Measurements from ENCODE around the gene PRELID3B.

The PRELID3B gene

DNA sequence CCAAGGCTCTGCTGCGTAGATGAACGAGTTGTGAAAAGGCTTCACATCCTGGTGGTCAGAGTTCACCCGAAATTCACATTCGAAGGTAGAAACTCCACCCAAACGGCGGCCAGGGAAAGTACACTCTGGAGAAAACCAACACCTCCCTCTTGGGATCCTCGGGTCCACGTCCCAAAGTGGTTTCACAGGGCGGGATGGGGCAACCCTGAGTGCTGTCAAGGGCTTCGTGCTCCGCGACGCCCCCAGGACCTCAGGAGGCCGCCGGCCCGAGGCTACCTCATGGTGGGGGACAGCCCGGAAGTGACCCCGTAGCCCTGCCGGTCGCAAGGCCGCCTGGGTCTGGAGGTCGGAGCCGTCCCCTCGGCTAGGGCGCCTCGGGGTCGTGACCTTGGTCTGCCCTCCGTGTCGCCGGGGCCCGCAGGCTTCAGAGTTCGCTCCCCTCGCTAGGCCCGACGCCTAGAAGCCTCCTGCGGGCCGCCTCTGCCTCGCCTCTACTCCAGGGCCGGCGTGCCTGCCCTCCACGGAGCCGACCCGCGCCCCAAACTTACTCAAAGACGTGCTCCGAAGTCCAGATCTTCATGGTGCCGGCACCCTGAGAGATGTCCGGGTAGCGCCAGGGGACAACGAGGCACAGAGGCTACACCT lies at the start of gene PRELID3B:
Gene PRELID3B, minus strand, starts transcription at position 636 of the 645 bp plus-strand sequence. Its CDS starts 56 bp downstream, at position 580.
- TF ChIP-seq, protein P1, sequence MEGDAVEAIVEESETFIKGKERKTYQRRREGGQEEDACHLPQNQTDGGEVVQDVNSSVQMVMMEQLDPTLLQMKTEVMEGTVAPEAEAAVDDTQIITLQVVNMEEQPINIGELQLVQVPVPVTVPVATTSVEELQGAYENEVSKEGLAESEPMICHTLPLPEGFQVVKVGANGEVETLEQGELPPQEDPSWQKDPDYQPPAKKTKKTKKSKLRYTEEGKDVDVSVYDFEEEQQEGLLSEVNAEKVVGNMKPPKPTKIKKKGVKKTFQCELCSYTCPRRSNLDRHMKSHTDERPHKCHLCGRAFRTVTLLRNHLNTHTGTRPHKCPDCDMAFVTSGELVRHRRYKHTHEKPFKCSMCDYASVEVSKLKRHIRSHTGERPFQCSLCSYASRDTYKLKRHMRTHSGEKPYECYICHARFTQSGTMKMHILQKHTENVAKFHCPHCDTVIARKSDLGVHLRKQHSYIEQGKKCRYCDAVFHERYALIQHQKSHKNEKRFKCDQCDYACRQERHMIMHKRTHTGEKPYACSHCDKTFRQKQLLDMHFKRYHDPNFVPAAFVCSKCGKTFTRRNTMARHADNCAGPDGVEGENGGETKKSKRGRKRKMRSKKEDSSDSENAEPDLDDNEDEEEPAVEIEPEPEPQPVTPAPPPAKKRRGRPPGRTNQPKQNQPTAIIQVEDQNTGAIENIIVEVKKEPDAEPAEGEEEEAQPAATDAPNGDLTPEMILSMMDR (IDR thresholded peaks at IDR 0.05; ENCODE audit: low read depth, low read length, missing control alignments), result no peak
- no peak for DNase-seq
- H3K4me3 ChIP-seq (ENCODE audit: low read depth, low read length), result peak within 1 kb of the TSS; percentile 79
- in situ Hi-C loops (cut with HindIII; ENCODE audit: low pct_ligation_motif_present, low sequenced_read_pairs), result no loop called here
- H3K36me3 ChIP-seq (replicated peaks), result peaks cover 10% of the 10 kb centered on the region
- H3K27ac ChIP-seq, result peak within 1 kb of the TSS; percentile 3
- no peaks in the 10 kb centered on the region for H3K27me3 ChIP-seq (replicated peaks)

- no peak overlapping the region for H3K27ac ChIP-seq
Observed at GRCh38 chr20:59087829-59088433, 45.3 kb upstream of the PRELID3B start.

DNA sequence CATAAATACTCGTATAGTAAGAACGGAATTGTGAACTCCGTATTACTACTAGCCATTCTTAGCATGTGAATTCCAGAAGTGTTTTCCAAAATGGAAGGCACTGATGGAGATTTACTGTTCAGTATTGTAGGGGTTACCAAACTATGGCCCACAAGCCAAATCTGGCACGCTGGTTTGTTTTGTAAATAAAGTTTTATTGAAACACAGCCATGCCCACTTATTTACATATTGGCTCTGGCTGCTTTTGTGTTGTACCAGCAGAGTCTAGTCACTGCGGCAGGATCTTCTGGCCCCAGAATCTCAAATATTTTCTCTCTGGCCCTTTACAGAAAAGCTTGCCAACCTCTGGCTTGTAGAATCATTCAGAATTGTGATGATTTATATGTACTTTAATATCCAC lies 44.3 kb upstream of the PRELID3B start:
- TF ChIP-seq, protein P1 (IDR thresholded peaks at IDR 0.05; ENCODE audit: low read depth, low read length, missing control alignments), result no peak
- Histone ChIP-seq H3K4me3 (ENCODE audit: low read depth, low read length) (no peak overlapping the region), H3K27me3 (replicated peaks) (no peaks in the 10 kb centered on the region), H3K36me3 (replicated peaks) (no peaks in the 10 kb centered on the region), H3K27ac (no peak overlapping the region)
- in situ Hi-C loops (cut with HindIII; ENCODE audit: low pct_ligation_motif_present, low sequenced_read_pairs), result no loop called here
- no peak for DNase-seq

More at GRCh38 chr20:59087829-59088433, 45.3 kb upstream of the PRELID3B start:
- DNase-seq, result peak; percentile 69
- H3K27me3 ChIP-seq (replicated peaks), result no peaks in the 10 kb centered on the region
- H3K4me3 ChIP-seq (ENCODE audit: low read depth, low read length), result no peak overlapping the region
- TF ChIP-seq, protein P1 (IDR thresholded peaks at IDR 0.05; ENCODE audit: low read depth, low read length, missing control alignments), result peak; percentile 98
- H3K36me3 ChIP-seq (replicated peaks), result no peaks in the 10 kb centered on the region
- in situ Hi-C loops (cut with HindIII; ENCODE audit: low pct_ligation_motif_present, low sequenced_read_pairs), result no loop called here

DNA sequence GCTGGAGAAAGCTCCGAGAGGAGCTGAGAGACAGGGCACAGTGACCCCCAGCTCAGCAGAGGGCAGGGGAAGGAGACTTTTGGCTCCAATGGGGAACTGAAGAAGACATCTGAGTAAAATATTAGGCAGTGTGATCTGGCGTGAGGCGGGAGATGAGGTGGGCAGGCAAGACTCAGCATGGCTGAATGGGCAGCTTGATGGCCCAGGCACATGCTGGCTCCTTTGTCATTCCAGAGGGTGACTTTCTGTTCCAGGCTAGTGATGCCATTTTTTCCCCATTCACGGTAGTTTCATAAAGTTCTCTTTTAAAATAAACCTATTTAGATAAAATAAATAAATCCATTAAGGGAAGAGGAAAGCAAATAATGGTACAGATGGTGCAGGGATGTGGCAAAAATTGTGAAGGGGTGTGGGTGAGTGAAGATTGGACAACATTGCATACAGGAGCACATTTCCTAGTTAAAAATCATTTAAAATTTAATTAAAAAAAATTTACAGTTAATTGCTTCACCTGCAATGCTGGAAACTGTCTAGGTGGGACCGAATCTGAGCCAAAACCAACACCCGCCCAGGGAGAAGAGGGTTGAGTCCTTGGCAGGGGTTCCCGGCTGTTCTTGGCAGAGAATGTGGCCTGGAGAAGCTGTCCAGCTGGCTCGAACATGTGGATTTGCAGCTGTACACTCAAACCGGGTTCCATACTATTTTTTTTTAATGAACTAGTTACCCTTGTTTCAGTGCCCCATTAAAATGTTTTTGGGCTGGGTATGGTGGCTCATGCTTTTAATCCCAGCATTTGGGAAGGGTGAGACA lies 41.7 kb upstream of the PRELID3B start:
- Histone ChIP-seq H3K4me3 (ENCODE audit: low read depth, low read length) (no peak overlapping the region), H3K27me3 (replicated peaks) (no peaks in the 10 kb centered on the region), H3K36me3 (replicated peaks) (no peaks in the 10 kb centered on the region), H3K27ac (no peak overlapping the region)
- DNase-seq, result no peak
- in situ Hi-C loops (cut with HindIII; ENCODE audit: low pct_ligation_motif_present, low sequenced_read_pairs), result no loop called here
- TF ChIP-seq, protein P1 (IDR thresholded peaks at IDR 0.05; ENCODE audit: low read depth, low read length, missing control alignments), result no peak

GRCh38 chr20:59082981-59083380 lies 40.4 kb upstream of the PRELID3B start:
- in situ Hi-C loops (cut with HindIII; ENCODE audit: low pct_ligation_motif_present, low sequenced_read_pairs), result no loop called here
- TF ChIP-seq, protein P1 (IDR thresholded peaks at IDR 0.05; ENCODE audit: low read depth, low read length, missing control alignments), result no peak
- Histone ChIP-seq H3K36me3 (replicated peaks) (no peaks in the 10 kb centered on the region), H3K27ac (no peak overlapping the region), H3K4me3 (ENCODE audit: low read depth, low read length) (no peak overlapping the region), H3K27me3 (replicated peaks) (no peaks in the 10 kb centered on the region)
- peak; percentile 16 for DNase-seq

Data from brain microvascular endothelial cell (primary cell).